T-helper 9 cell (primary cell): ENCODE measurements around the gene ALS2CL.

Experiments used
- DNase-seq: peaks from one replicate; pipeline ENCODE4 v3.0.0-alpha.2; 2020

ALS2CL gene

GRCh38 chr3:46663591-46664135 is 29.8 kb downstream of the ALS2CL start:
- no peak for DNase-seq

GRCh38 chr3:46662771-46663551 is 30.5 kb downstream of the ALS2CL start:
- DNase-seq: no peak

- DNase-seq: no peak
These were observed 31.4 kb downstream of the ALS2CL start for GRCh38 chr3:46661776-46662766.

DNA sequence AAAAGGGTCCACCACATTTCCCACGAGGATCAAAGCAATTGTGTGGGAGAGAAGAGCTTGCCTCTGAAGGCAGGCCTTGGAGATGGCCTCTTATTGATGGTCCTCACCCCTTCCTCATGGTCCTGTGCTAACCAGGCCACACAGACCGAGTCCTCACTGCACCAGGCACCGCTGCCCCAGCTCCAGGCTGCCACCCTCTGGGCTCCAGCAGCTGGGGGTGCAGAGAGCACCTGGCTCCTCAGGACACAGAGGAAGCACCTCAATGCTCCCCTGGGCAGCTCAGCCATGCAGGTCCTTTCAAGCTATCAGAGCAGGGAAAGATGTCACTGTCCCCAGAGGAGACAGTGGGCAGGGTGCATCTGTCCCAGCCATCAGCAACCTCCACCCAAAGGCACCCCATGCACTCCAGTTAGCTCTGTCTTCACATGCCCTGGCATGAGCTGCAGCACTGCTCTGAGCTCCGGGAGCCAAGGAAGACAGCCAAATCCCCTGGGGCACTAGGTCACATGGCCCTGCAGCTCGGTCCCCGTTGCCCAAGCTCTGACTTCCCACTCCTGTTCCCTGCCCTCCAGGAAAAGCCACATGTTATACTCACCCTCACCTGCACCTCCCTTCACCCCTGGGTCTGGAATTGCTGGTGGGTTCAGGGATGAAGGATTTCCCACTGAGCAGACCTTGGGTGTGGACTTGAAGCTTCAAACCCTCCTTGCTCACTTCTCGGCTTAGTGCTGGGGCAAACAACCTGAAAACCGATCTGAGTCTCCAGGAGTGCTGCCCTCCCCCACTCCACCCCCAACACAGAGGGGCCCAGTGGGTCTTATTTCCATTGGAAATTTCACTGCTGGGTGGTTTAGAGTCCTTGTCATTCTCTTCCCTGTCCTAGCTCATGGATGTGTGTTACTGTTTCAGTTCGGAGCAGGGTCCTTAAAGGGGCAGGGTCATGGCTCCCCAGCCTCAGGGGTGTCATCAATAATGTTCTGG is 32.6 kb downstream of the ALS2CL start:
- DNase-seq: no peak

DNA sequence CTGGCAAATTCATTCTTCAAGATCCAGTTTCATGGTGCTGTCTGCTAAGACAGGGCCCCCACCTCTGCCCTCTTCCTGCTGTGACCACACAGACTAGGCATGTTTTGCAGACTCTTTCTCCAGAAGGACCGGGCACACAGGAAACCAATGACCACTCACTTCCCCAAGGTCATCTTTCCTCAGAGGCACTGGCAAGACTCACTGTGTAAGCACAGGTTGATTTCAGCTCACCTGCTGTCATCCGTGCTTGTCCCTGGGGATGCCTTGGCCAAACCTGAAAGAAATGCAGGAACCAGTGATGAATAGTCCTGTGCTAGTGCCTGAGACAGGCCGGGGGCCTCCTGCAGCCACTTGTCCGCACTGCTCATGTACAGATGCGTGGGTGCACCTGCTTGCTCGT is 33.5 kb downstream of the ALS2CL start:
- no peak for DNase-seq

DNA sequence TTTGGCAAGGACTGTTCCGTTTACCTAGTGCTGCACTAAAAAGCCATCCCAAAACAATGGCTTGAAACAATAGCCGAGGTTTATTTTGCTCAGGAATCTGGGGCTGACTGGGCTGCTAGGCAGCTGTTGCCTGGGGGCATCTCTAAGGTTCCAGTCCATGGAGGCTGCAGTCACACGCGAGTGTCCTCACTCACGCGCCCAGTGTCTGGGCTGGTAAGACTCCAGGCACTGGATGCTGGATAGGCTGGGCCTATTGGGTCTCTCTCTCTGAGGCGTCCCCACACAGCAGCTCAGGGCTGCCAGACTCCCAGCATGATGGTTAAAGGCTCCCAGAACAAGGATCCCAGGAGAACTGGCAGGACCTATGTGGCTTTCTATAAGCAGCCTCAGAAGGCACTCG is 34.2 kb downstream of the ALS2CL start:
- no peak for DNase-seq

- no peak for DNase-seq
These were observed 36.5 kb downstream of the ALS2CL start for GRCh38 chr3:46656778-46657556.

DNA sequence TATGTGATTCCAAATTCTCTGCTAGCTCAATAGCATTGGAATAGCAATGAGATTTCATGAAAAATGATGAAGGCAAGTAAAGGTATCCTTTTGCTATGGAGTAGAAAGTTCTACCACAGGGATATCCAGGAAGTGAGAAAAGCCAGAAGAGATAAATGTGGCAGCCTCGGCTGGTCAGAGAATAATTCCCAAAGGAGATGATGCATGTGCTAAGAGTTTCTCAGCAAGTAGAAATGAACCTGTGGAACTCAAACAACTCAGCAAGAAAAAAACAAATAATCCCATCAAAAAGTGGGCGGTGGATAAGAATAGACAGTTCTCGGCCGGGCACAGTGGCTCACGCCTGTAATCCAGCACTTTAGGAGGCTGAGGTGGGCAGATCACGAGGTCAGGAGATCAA is 38.2 kb downstream of the ALS2CL start:
- no peak for DNase-seq

DNA sequence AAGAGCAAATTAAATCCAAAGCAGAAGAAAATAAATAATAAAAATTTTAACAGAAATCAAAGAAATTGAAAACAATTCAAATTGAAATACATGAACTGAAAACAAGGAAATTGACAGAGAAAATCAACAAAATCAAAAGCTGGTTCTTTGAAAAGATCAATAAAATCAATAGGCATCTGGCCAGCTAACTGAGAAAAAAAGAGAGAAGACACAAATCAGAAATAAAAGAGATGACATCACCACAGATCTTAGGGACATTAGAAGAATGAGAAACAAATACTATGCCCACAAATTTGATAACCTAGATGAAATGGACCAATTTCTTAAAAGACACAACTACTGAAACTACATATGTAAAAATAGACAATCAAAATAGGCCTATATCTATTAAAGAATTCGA is 42.4 kb downstream of the ALS2CL start:
- no peak for DNase-seq

DNA sequence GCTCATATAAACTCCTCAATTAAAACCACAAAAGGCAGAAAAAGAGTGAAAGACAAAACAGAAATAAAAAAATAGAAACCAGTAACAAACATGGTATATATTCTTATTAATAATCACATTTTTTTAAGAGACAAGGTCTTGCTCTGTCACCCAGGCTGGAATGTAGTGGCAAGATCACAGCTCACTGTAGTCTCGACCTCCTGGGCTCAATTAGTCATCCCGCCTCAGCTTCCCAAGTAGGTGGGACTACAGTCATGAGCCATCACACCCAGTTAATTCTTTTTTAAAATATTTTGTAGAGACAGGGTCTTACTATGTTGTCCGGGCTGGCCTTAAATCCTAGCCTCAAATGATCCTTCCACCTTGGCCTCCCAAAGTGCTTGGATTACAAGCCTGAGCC is 44.0 kb downstream of the ALS2CL start:
- DNase-seq: no peak

- no peak for DNase-seq
These were observed 45.4 kb downstream of the ALS2CL start for GRCh38 chr3:46648096-46648495.

GRCh38 chr3:46646700-46647099 is 46.8 kb downstream of the ALS2CL start:
- DNase-seq: no peak

GRCh38 chr3:46643701-46644100 is 49.8 kb downstream of the ALS2CL start:
- no peak for DNase-seq

- DNase-seq: no peak
These were observed 50.5 kb downstream of the ALS2CL start for GRCh38 chr3:46642971-46643370.

DNA sequence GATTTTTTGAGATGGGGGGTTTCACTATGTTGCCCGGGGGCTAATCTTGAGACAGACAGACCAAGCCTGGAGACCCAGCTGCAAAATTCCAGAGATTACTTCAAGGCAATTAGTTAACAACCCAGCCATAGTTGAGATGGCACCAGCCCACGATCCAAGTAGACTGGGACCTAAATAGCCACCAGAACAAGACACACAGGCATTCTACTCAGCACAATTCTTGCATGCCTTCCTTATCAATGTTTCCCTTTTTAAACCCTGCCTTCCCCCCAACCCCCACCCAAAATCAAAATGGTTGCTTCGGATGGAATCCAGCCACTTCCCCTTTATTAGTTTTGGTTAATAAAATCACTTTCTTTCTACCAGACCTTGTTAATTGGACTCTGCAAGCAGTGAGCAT is 52.6 kb downstream of the ALS2CL start:
- DNase-seq: no peak

DNA sequence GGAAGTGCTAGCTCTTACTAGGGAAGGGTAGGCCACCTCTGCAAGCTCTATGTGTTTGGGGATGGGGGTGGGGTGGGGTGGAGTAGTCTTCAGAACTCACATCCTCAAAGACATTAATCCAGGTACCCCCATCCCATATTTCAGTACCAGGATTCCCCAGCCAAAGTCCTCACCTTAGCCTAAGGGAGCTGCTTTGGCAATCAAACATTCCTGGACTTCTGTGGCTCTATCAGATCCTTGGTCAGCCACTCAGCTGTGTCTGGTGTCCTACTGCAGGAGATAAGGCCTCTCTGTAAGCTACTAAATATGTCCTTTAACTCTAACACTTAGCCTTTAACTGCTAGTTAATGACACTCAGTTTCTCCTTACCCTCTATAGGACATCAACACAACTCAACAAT is 54.3 kb downstream of the ALS2CL start:
- DNase-seq: no peak

- no peak for DNase-seq
These were observed 58.6 kb downstream of the ALS2CL start for GRCh38 chr3:46634856-46635255.

- DNase-seq: no peak
These were observed 60.7 kb downstream of the ALS2CL start for GRCh38 chr3:46632792-46633191.

GRCh38 chr3:46629551-46630517 is 63.6 kb downstream of the ALS2CL start:
- peak; percentile 64 for DNase-seq

GRCh38 chr3:46628901-46629369 is 64.5 kb downstream of the ALS2CL start:
- no peak for DNase-seq
